DND-41 (cell line): ENCODE measurements around the gene NPBWR2.

Experiments used
- CTCF ChIP-seq: IDR thresholded peaks from 2 replicates; pipeline ENCODE4 v1.5.1; 2012; ENCODE audit warnings: borderline replicate concordance, low read length, moderate library complexity, mild to moderate bottlenecking; ENCODE audit not compliant: poor library complexity, severe bottlenecking; ENCODE audit errors: extremely low read depth
- EZH2 ChIP-seq: IDR thresholded peaks from 3 replicates; pipeline ENCODE4 v1.6.1; 2012; ENCODE audit warnings: borderline replicate concordance, low read depth, mild to moderate bottlenecking, moderate library complexity, low read length, inconsistent platforms; ENCODE audit not compliant: severe bottlenecking

- TF ChIP-seq CTCF (no peak), EZH2 (no peak)
These were observed 15.6 kb downstream of the NPBWR2 start for GRCh38 chr20:64091770-64092169.
